Measurements from ENCODE around the gene CORIN.

- TF ChIP-seq CTCF (IDR thresholded peaks at IDR 0.05) (no peak), EZH2 (IDR thresholded peaks at IDR 0.05; ENCODE audit: borderline replicate concordance, insufficient read depth, low read depth, low read length, poor library complexity, severe bottlenecking) (no peak)
Measured at GRCh38 chr4:47566969-47567368, 270.9 kb downstream of the CORIN start.

Measured in B cell (primary cell).